Activated CD4-positive, alpha-beta T cell treated with anti-CD3 and anti-CD28 coated beads, Interleukin-2, amount 50 U/mL, for 24 hours (primary cell): ENCODE data around the gene EFNA4.
A peak's percentile ranks its signal among the peaks of the same experiment; 100 is the strongest.

Experiments used
- DNase-seq, 2 donors: peaks; one replicate each; pipeline ENCODE4 v3.0.0-alpha.2; 2020; ENCODE audit warnings: low read depth in 1 of 2, low spot score in 1 of 2

The EFNA4 gene

GRCh38 chr1:155063550-155064110, at the start of gene EFNA4:
Gene EFNA4 (plus strand): TSS chr1:155063740. CDS start chr1:155063824, 84 bp downstream.
- DNase-seq: peak in 1 of 2 donors; percentile 73

DNA sequence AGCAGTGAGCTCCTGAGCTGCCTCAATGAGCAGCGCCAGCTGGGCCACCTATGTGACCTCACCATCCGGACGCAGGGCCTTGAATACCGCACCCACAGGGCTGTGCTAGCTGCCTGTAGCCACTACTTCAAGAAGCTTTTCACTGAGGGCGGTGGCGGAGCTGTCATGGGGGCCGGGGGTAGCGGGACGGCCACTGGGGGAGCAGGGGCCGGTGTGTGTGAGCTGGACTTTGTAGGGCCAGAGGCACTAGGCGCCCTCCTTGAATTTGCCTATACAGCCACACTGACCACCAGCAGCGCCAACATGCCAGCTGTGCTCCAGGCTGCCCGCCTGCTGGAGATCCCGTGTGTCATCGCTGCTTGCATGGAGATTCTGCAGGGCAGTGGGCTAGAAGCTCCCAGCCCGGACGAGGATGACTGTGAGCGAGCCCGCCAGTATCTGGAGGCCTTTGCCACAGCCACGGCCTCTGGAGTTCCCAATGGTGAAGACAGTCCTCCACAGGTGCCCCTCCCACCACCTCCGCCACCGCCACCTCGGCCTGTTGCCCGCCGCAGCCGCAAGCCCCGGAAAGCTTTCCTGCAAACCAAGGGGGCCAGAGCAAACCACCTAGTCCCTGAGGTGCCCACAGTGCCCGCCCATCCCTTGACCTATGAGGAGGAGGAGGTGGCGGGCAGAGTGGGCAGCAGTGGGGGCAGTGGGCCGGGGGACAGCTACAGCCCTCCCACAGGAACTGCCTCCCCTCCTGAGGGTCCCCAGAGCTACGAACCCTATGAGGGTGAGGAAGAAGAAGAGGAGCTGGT, 48.6 kb upstream of the EFNA4 start:
- DNase-seq: no peak

DNA sequence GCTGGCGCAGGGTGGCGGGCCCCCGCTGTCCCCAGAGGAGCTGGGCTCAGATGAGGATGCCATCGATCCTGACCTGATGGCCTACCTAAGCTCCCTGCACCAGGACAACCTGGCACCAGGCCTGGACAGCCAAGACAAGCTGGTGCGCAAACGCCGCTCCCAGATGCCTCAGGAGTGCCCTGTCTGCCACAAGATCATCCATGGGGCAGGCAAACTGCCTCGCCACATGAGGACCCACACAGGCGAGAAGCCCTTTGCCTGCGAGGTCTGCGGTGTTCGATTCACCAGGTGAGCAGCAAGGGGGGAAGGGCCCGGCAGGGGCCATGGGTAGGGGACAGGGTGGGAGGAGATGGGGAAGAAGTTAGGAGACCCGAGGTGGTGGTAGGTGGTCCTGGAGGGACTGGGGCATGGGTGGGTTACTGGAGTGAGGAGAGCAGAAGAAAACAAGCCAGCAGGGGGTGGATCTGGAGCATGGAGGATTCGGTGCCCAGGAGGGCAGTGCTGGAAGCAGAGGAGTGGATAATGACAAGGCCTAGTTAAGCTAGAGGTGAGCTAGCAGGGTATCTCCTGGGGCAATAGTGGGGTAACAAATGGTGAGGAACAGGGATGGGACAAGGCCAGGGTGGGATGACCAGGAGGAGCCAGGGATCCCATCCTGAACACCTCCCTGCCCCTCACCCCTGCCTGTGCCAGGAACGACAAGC, 47.9 kb upstream of the EFNA4 start:
- no peak for DNase-seq

- DNase-seq: no peak
Measured at GRCh38 chr1:155016231-155016831, 47.2 kb upstream of the EFNA4 start.

GRCh38 chr1:155017041-155017945, 46.2 kb upstream of the EFNA4 start:
- peak; percentile 83 to 86 for DNase-seq

DNA sequence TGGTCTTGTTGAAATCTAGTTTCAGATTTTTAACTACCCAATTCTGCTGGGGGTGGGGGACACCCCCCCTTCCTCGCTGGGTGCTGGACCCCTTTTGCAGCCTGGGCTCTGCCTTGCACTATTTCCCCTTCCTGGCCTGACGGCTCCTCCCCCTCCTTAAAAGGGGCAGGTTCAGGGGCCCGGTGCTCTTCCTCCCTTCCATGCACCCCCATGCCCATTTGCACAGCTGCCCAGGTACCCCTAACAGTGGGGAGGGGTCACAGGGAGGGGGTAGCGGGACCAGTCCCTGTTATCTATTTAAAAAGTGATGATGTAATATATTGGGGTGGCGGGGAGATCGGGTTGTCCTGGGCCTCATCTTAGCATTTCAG, 45.6 kb upstream of the EFNA4 start:
- no peak for DNase-seq

DNA sequence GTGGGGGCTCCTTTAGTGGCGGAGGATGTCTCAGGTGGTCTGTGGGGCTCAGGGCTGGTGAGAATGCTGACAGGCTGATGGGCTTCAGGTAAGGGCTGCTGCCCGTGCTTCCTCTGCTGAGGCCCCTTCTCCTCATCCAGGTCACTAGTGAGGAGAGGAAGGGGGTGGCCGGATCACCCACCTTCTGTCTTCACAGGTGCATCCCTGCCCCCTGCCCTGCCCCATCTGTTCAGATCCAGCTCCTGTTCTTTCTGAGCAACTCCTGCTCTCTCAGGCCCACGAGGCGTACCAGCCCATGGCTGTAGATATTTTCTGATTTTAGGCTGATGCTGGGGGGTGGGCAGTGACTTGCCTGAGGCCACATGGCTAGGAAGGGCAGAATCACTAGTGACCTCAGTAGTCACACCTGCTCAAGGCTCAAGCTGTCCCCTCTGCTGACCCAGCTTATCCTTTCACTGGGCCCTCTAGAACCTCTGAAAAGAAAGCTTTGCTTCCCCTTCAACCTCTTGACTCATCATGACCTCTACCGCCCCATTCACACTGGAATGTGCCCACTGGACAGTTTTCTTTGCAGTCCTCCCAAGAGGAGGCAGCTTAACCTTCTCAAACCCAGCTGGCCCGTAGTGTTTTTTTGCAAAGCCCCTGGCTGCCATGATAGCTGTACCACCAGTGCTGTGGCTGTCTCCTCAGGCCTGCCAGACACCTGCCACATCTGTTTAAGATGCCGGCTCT, 44.8 kb upstream of the EFNA4 start:
- no peak for DNase-seq

GRCh38 chr1:155019377-155020245, 43.9 kb upstream of the EFNA4 start:
- no peak for DNase-seq

DNA sequence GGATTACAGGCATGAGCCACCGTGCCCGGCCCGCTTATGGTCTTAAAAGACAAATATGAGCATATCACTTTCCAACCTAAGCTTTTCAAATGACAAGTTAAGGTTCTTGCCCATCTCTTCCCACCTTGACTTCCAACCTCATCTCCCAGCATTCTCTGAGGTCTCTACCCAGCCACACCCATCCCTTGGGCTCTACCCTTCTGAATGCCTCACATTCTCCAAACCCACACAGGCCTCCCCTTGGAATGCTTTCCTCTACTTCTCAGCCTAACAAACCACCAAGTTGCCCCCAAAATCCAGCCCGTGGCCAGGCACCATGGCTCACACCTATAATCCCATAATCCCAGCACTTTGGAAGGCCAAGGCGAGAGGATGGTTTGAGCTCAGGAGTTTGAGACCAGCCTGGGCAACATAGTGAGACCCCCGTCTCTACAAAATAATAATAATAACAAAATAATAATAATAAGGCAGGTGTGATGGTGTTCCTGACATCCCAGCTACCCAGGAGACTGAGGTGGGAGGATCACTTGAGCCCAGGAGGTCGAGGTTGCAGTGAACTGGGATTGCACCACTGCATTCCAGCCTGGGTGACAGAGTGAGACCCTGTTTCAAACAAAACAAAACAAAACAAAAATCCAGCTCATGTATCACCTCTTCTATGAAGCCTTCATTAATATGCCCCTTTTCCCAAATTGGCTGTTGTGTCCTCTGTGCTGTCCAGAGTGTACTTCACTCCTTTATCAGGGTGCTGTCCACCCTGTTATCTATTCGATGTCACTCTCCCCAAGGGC, 41.2 kb upstream of the EFNA4 start:
- no peak for DNase-seq

- no peak for DNase-seq
Measured at GRCh38 chr1:155022927-155023236, 40.7 kb upstream of the EFNA4 start.

DNA sequence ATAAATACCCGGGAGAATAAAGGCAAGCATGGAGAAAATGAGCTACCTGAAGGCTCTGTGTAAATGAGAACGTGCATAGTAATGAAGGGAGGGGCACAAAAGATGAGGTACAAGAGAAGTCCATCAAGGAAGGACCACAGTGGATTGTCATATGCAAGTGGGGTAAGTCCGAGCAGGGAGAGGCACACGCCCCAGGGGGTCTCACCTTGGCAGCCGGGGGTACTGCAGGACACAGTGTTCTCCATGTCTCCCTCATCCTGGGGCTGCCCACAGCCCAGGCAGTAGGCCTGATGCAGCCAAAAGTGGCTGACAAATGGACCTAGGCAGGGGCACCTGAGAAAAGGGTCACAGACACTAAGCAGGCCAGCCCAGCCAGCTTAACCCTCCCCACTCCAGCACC, 39.9 kb upstream of the EFNA4 start:
- no peak for DNase-seq

GRCh38 chr1:155024315-155024714, 39.2 kb upstream of the EFNA4 start:
- no peak for DNase-seq

DNA sequence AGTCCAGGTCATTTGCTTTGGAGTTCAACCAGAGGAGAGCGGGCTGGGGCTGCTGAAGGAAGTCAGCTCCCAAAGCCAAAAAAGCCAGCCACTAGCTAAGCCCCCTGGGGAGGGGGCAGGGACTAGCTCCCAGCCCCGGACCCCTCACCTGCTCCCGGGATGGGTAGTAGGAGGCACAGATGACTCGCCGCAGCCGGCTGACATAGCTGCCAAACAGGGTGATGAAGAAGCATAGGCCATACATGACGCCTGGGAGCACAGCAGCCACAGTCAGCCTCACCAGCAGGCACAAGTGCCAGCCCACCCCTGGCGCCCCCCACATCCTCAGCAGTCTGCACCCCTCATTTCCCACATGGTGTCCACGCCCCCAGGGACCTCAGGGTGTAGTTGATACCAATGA, 37.4 kb upstream of the EFNA4 start:
- no peak for DNase-seq

- DNase-seq: no peak
Measured at GRCh38 chr1:155026588-155026987, 37.0 kb upstream of the EFNA4 start.

DNA sequence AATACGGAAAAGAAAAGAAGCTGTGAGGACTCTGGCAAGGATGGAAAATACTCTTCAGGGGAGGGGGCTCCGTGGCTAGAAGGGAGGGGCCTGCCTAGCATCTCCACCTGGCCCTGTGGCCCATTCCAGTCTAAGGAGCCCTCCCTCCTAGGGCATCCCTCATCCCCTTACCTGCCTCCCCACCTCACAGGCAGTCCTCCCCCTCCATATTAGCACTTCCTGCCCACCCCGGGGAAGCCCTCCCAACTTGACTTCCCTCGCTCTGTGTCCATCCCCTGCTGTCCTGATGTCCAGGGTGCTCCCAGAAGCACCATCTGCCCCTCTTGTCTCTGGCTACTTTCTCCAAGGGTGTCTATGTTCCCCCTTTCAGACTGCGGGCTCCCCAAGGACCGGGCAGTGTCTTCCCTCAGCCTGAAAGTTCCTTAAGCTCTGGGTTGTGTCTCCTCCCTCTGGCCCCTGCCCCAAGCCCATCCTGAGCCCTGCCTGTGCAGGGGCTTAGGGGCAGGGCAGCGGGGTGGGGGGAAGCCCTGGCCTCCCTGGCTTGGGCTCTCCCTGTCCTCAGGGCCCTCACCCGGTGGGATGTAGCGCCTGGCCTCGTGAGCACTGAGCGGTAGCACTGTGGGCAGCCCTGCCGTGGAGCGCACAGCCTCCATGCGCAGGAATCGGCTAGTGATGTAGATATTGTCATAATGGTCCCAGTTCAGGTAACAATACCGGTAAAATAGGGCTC, 33.9 kb upstream of the EFNA4 start:
- no peak for DNase-seq

GRCh38 chr1:155030243-155030795, 33.2 kb upstream of the EFNA4 start:
- DNase-seq: no peak

DNA sequence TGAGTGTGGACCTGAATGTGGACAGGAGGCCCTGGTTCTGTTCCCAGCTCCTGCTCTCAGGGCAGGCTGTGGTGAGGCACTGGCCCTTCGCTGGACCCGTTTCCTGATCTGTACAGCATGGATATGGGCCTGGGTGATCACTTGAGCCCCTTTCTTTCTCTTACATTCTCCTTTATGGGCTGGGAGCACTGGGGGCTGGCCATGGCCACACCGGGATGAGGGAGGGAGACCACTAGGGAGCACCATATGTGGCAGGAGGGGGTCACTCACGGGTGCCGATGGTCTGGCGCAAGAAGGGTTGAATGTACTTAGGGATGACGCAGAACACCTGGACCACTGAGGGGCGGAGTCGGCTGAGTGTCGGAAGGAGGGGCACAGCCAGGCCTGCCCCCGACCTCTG, 32.6 kb upstream of the EFNA4 start:
- no peak for DNase-seq

DNA sequence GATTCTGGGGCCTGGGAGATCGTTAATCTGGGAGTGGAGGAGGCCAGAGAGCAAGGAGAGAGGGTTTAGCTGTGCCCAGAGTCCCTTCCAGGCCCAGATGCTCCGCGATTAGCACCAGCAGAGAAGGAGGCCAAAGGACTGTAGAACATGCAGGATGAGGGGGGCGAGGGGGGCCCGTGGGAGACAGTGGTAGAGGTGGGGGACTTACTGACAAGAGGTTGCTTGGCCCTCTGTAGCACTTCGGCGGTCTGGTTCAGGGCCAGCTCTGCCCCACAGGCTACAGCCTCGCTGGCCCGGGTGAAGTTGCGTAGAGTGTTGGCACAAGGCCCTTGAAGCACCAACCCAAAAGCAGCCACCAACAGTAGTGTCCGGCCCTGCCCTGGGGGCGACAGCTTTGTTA, 30.7 kb upstream of the EFNA4 start:
- no peak for DNase-seq
